ENCODE results near the gene DOCK3.
"Not testable (repeated sequence)": the region's sequence is repeated elsewhere in the genome, so short reads cannot be mapped to it uniquely, and the experiment has no call there.

The DOCK3 gene

DNA sequence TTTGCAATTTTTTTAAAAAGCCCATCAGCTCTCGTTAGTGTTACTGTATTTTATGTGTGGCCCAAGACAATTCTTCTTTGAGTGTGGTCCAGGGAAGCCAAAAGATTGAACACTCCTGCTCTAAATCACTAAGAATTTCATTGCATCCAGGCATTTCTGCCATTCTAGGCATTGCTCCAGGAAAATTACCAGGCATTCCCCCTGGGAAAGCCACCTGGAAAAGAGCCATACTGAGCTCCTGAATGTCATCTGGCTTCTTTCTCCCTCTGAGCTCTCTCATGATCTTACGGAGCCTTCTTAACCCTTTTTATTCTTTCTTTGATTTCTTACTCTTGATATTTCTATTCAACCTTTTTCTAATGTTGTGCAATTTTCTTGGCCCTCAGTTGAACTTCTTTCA lies 202.2 kb downstream of the DOCK3 start:
- no peak overlapping the region for H3K18ac ChIP-seq (ENCODE audit: low read length)
- no peak overlapping the region for H4K8ac ChIP-seq (ENCODE audit: low read depth, low read length)
- no peaks in the 10 kb centered on the region for H3K79me2 ChIP-seq (ENCODE audit: control insufficient read depth, insufficient read depth, low read length)
- no CpG with 5 or more reads among the region's 2 CpGs for WGBS (ENCODE audit: extremely low coverage, insufficient coverage, low lambda C conversion rate)
- no peak overlapping the region for H3K4me3 ChIP-seq (ENCODE audit: low read length)
- no peak overlapping the region for H4K5ac ChIP-seq (ENCODE audit: low read length)
- H3K27ac ChIP-seq (ENCODE audit: low read depth, low read length): no peak overlapping the region
- H3K27me3 ChIP-seq (ENCODE audit: insufficient read depth, low read length, poor library complexity): no peaks in the 10 kb centered on the region
- no peak overlapping the region for H3K56ac ChIP-seq (ENCODE audit: low read length)
- H3K23ac ChIP-seq (ENCODE audit: low read length): no peak overlapping the region
- H2AK5ac ChIP-seq (ENCODE audit: low read length): no peak overlapping the region
- no peak overlapping the region for H3K9ac ChIP-seq (ENCODE audit: low read length)
- H3K4me2 ChIP-seq (ENCODE audit: low read length): no peak overlapping the region
- H2BK15ac ChIP-seq (replicated peaks; ENCODE audit: low read depth): no peak overlapping the region
- DNase-seq: no peak
- H3K4me1 ChIP-seq (ENCODE audit: control insufficient read depth, low read depth, low read length): no peaks in the 10 kb centered on the region
- no peak overlapping the region for H3K4ac ChIP-seq (ENCODE audit: low read depth, low read length)
- no peak overlapping the region for H2BK5ac ChIP-seq (ENCODE audit: low read length)
- no peaks in the 10 kb centered on the region for H3K79me1 ChIP-seq (ENCODE audit: low read length)
- H3K36me3 ChIP-seq (ENCODE audit: control insufficient read depth, insufficient read depth, low read length): no peaks in the 10 kb centered on the region
- H2BK120ac ChIP-seq (ENCODE audit: low read depth, low read length): no peak overlapping the region

DNA sequence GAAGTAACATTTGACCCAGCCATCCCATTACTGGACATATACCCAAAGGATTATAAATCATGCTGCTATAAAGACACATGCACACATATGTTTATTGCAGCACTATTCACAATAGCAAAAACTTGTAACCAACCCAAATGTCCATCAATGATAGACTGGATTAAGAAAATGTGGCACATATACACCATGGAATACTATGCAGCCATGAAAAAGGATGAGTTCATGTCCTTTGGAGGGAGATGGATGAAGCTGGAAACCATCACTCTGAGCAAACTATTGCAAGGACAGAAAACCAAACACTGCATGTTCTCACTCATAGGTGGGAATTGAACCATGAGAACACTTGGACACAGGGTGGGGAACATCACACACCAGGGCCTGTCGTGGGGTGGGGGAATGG lies 208.0 kb downstream of the DOCK3 start:
- H2BK120ac ChIP-seq (ENCODE audit: low read depth, low read length); H2BK5ac ChIP-seq (ENCODE audit: low read length); H3K36me3 ChIP-seq (ENCODE audit: control insufficient read depth, insufficient read depth, low read length); H3K79me1 ChIP-seq (ENCODE audit: low read length); H3K9ac ChIP-seq (ENCODE audit: low read length); H3K4me3 ChIP-seq (ENCODE audit: low read length); H3K23ac ChIP-seq (ENCODE audit: low read length); H4K5ac ChIP-seq (ENCODE audit: low read length); H3K79me2 ChIP-seq (ENCODE audit: control insufficient read depth, insufficient read depth, low read length); DNase-seq; H3K27me3 ChIP-seq (ENCODE audit: insufficient read depth, low read length, poor library complexity); H3K4me1 ChIP-seq (ENCODE audit: control insufficient read depth, low read depth, low read length); H3K27ac ChIP-seq (ENCODE audit: low read depth, low read length); H3K4ac ChIP-seq (ENCODE audit: low read depth, low read length); H3K4me2 ChIP-seq (ENCODE audit: low read length); H3K18ac ChIP-seq (ENCODE audit: low read length); H4K8ac ChIP-seq (ENCODE audit: low read depth, low read length); H3K56ac ChIP-seq (ENCODE audit: low read length); H2BK15ac ChIP-seq (replicated peaks; ENCODE audit: low read depth); H2AK5ac ChIP-seq (ENCODE audit: low read length): not testable (repeated sequence)
- no CpG with 5 or more reads among the region's 1 CpG for WGBS (ENCODE audit: extremely low coverage, insufficient coverage, low lambda C conversion rate)

DNA sequence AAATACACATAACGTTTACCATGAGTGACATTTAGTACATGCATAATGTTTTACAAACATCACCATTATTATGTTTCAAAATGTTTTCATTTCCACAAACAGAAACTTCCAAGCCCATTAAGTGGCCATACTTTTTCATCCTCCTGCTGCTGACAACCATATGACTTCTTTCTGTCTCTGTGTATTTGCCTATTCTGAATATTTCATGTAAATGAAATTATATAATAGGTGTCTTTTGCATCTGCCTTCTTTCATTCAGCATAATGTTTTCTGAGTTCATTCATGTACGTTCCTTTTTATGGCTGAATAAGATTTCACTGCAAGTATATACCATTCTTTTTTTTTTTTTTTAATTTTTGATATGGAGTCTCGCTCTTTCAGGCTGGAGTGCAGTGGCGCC lies 209.0 kb downstream of the DOCK3 start:
- Histone ChIP-seq H3K23ac (ENCODE audit: low read length) (no peak overlapping the region), H2BK15ac (replicated peaks; ENCODE audit: low read depth) (no peak overlapping the region), H4K8ac (ENCODE audit: low read depth, low read length) (no peak overlapping the region), H2AK5ac (ENCODE audit: low read length) (no peak overlapping the region), H2BK5ac (ENCODE audit: low read length) (no peak overlapping the region), H3K4me2 (ENCODE audit: low read length) (no peak overlapping the region), H3K9ac (ENCODE audit: low read length) (no peak overlapping the region), H3K4ac (ENCODE audit: low read depth, low read length) (no peak overlapping the region), H4K5ac (ENCODE audit: low read length) (no peak overlapping the region), H3K27ac (ENCODE audit: low read depth, low read length) (no peak overlapping the region), H3K79me1 (ENCODE audit: low read length) (no peaks in the 10 kb centered on the region), H3K4me1 (ENCODE audit: control insufficient read depth, low read depth, low read length) (no peaks in the 10 kb centered on the region), H3K36me3 (ENCODE audit: control insufficient read depth, insufficient read depth, low read length) (no peaks in the 10 kb centered on the region), H3K4me3 (ENCODE audit: low read length) (no peak overlapping the region), H3K79me2 (ENCODE audit: control insufficient read depth, insufficient read depth, low read length) (no peaks in the 10 kb centered on the region), H3K56ac (ENCODE audit: low read length) (no peak overlapping the region), H2BK120ac (ENCODE audit: low read depth, low read length) (no peak overlapping the region), H3K27me3 (ENCODE audit: insufficient read depth, low read length, poor library complexity) (no peaks in the 10 kb centered on the region), H3K18ac (ENCODE audit: low read length) (no peak overlapping the region)
- no CpG with 5 or more reads among the region's 4 CpGs for WGBS (ENCODE audit: extremely low coverage, insufficient coverage, low lambda C conversion rate)
- no peak for DNase-seq

DNA sequence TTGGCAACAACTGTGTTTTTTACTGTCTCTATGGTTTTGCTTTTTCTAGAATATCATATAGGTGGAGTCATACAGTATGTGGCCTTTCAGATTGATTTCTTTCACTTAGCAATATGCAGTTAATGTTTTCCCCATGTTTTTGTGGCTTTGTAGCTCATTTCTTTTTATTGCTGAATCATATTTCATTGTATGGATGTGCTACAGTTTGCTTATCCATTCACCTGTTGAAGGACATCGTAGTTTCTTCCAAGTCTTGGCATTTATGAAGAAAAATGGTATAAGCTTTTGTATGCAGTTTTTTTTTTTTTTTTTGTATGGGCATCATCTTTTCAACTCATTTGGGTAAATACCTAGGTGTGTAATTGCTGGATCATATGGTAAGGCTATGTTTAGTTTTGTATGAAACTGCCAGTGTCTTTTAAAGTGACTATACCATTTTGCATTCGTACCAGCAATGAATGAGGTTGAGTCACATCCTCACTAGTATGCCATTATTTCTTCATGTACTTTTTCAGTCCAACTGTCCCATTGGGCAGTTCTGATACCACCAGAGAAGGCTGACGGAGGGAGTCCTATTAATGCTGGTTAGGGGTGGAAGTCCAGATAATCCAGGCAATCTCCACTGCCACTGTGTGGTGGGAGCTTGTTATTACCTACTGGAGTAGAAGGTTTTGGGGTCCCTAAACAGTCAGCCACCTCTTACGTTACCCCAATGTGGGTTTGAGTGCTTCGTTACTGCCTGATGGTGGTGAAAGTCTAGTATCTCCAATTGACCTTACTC lies 210.5 kb downstream of the DOCK3 start:
- no peak overlapping the region for H2AK5ac ChIP-seq (ENCODE audit: low read length)
- H3K79me2 ChIP-seq (ENCODE audit: control insufficient read depth, insufficient read depth, low read length): no peaks in the 10 kb centered on the region
- no peak overlapping the region for H2BK120ac ChIP-seq (ENCODE audit: low read depth, low read length)
- H3K36me3 ChIP-seq (ENCODE audit: control insufficient read depth, insufficient read depth, low read length): no peaks in the 10 kb centered on the region
- no peak overlapping the region for H3K27ac ChIP-seq (ENCODE audit: low read depth, low read length)
- H3K56ac ChIP-seq (ENCODE audit: low read length): peak overlapping the region; percentile 25
- no peak overlapping the region for H3K18ac ChIP-seq (ENCODE audit: low read length)
- H2BK15ac ChIP-seq (replicated peaks; ENCODE audit: low read depth): no peak overlapping the region
- no CpG with 5 or more reads among the region's 5 CpGs for WGBS (ENCODE audit: extremely low coverage, insufficient coverage, low lambda C conversion rate)
- no peaks in the 10 kb centered on the region for H3K4me1 ChIP-seq (ENCODE audit: control insufficient read depth, low read depth, low read length)
- H3K4me2 ChIP-seq (ENCODE audit: low read length): no peak overlapping the region
- H3K23ac ChIP-seq (ENCODE audit: low read length): no peak overlapping the region
- H3K4me3 ChIP-seq (ENCODE audit: low read length): no peak overlapping the region
- H3K27me3 ChIP-seq (ENCODE audit: insufficient read depth, low read length, poor library complexity): no peaks in the 10 kb centered on the region
- H3K79me1 ChIP-seq (ENCODE audit: low read length): no peaks in the 10 kb centered on the region
- no peak overlapping the region for H2BK5ac ChIP-seq (ENCODE audit: low read length)
- no peak overlapping the region for H3K4ac ChIP-seq (ENCODE audit: low read depth, low read length)
- no peak overlapping the region for H4K5ac ChIP-seq (ENCODE audit: low read length)
- H4K8ac ChIP-seq (ENCODE audit: low read depth, low read length): no peak overlapping the region
- H3K9ac ChIP-seq (ENCODE audit: low read length): no peak overlapping the region
- DNase-seq: peak; percentile 52

DNA sequence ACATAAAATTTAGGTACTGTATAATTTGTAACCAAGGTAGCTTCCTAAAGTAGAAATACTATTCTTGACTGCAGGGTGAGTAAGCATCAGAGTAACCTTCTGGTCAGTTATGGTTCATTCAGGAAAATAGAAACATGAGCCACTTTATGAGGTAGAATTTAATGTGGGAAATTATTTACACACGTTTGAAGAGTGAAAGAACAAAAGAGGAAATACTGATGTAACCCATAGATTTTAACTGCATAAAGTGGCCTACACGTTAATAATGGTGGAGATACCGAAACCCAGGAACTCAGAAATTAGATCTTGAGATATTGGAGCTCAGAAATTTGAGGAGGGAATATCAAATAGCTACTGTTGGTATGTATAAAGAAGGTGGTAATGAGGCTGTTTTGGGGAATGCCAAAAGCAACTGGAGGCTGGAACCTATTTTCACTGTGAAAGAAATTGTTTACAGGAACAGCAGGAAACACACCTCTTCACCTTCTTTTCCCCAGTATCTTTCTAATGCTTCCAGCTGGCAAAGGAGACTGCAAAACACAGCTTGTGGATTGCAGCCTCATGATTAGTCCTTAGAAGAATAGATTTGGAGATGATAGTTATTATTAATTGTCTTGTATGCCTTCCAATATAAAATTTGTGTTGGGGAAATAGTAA lies 216.1 kb downstream of the DOCK3 start:
- Histone ChIP-seq H3K18ac (ENCODE audit: low read length) (no peak overlapping the region), H3K4me2 (ENCODE audit: low read length) (no peak overlapping the region), H4K8ac (ENCODE audit: low read depth, low read length) (no peak overlapping the region), H3K27me3 (ENCODE audit: insufficient read depth, low read length, poor library complexity) (no peaks in the 10 kb centered on the region), H3K4me1 (ENCODE audit: control insufficient read depth, low read depth, low read length) (no peaks in the 10 kb centered on the region), H3K9ac (ENCODE audit: low read length) (no peak overlapping the region), H3K4ac (ENCODE audit: low read depth, low read length) (no peak overlapping the region), H3K36me3 (ENCODE audit: control insufficient read depth, insufficient read depth, low read length) (no peaks in the 10 kb centered on the region), H3K23ac (ENCODE audit: low read length) (no peak overlapping the region), H3K4me3 (ENCODE audit: low read length) (no peak overlapping the region), H4K5ac (ENCODE audit: low read length) (no peak overlapping the region), H2BK120ac (ENCODE audit: low read depth, low read length) (no peak overlapping the region), H3K56ac (ENCODE audit: low read length) (no peak overlapping the region), H3K79me2 (ENCODE audit: control insufficient read depth, insufficient read depth, low read length) (no peaks in the 10 kb centered on the region), H2AK5ac (ENCODE audit: low read length) (no peak overlapping the region), H3K27ac (ENCODE audit: low read depth, low read length) (no peak overlapping the region), H2BK15ac (replicated peaks; ENCODE audit: low read depth) (no peak overlapping the region), H2BK5ac (ENCODE audit: low read length) (no peak overlapping the region), H3K79me1 (ENCODE audit: low read length) (no peaks in the 10 kb centered on the region)
- no CpG with 5 or more reads among the region's 3 CpGs for WGBS (ENCODE audit: extremely low coverage, insufficient coverage, low lambda C conversion rate)
- peak; percentile 76 for DNase-seq

Measured in mesendoderm (in vitro differentiated cells).